NCI-H446 treated with DMSO at 0.1 percent for 48 hours (cell line): Measurements from ENCODE around the gene MINPP1.
"Not testable (repeated sequence)": the region's sequence is repeated elsewhere in the genome, so short reads cannot be mapped to it uniquely, and the experiment has no call there.

Experiments used
- DNase-seq: peaks from one replicate; lab custom pipeline; 2025; lab: John Stamatoyannopoulos, UW

MINPP1 gene, protein sequence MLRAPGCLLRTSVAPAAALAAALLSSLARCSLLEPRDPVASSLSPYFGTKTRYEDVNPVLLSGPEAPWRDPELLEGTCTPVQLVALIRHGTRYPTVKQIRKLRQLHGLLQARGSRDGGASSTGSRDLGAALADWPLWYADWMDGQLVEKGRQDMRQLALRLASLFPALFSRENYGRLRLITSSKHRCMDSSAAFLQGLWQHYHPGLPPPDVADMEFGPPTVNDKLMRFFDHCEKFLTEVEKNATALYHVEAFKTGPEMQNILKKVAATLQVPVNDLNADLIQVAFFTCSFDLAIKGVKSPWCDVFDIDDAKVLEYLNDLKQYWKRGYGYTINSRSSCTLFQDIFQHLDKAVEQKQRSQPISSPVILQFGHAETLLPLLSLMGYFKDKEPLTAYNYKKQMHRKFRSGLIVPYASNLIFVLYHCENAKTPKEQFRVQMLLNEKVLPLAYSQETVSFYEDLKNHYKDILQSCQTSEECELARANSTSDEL

DNA sequence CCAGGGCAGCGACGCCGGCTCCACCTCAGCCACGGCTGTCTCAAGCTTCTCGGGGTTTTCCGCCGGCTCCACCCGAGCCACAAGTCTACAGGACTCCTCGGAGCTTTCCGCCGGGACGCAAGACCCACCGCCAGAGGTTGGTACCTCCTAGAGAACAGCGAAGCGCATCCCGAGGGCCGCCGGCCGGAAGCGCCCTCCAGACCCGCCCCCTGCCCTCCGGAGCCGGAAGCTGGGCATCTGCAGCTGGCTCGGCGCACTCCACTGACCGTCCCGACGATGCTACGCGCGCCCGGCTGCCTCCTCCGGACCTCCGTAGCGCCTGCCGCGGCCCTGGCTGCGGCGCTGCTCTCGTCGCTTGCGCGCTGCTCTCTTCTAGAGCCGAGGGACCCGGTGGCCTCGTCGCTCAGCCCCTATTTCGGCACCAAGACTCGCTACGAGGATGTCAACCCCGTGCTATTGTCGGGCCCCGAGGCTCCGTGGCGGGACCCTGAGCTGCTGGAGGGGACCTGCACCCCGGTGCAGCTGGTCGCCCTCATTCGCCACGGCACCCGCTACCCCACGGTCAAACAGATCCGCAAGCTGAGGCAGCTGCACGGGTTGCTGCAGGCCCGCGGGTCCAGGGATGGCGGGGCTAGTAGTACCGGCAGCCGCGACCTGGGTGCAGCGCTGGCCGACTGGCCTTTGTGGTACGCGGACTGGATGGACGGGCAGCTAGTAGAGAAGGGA, at the start of gene MINPP1:
Gene MINPP1, plus strand, starts transcription at position 254 of the 726 bp plus-strand sequence. Its CDS starts 23 bp downstream, at position 277.
- peak; percentile 5 for DNase-seq

DNA sequence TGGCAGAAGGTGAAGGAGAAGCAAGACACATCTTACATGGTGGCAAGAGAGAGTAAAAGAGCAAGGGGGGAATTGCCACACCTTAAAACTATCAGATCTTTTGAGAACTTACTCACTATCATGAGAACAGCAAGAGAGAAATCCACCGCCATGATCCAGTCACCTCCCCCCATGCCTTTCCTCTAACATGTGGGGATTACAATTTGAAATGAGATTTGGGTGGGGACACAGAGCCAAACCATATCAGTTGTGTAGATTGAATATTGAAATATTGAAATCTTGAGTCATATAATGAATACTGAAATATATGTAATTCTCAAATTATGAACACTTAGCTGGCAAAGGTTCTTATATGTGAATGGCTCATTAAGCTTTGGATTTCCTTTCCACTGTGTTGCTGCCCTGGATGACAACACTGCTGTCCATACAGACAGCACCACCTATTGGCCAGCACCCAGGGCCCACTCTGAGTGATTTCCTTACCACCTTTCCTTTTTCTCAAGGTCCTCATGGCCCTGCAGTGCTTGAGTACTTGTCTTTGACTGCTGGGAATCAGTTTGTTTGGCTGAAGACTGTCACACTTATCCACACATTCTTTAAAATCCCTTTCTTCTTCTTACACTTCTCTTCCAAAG, 48.0 kb upstream of the MINPP1 start:
- not testable (repeated sequence) for DNase-seq

DNA sequence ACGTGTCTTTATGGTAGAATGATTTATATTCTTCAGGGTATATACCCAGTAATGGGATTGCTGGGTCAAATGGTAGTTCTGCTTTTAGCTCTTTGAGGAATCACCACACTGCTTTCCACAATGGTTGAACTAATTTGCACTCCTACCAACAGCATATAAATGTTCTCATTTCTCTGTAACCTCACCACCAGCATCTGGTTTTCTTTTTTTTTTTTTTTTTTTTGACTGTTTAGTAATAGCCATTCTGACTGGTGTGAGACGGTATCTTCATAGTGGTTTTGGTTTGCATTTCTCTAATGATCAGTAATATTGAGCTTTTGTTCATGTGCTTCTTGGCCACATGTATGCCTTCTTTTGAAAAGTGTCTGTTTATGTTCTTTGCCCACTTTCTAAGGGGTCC, 42.9 kb upstream of the MINPP1 start:
- DNase-seq = not testable (repeated sequence)

GRCh38 chr10:87466849-87467248, 37.8 kb upstream of the MINPP1 start:
- DNase-seq = not testable (repeated sequence)

GRCh38 chr10:87488733-87489132, 16.0 kb upstream of the MINPP1 start:
- DNase-seq = not testable (repeated sequence)

GRCh38 chr10:87490285-87490684, 14.4 kb upstream of the MINPP1 start:
- not testable (repeated sequence) for DNase-seq

- not testable (repeated sequence) for DNase-seq
These were observed 12.2 kb upstream of the MINPP1 start for GRCh38 chr10:87492450-87492849.

DNA sequence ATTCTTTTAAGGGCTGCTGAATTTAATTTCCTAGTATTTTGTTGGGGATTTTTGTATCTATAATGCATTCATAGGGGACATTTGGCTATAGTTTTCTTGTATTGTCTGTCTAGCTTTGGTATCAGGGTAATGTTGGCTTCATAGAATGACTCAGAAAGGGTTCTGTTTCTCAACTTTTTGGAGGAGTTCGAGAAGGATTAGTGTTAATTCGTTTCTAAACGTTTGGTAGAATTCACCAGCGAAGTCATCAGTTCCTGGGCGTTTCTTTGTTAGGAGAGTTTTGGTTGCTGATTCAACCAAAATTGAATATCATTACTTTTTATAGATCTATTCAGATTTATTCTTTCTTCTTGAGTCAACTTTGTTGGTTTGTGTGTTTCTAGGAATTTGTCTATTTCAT, 9.2 kb upstream of the MINPP1 start:
- not testable (repeated sequence) for DNase-seq

GRCh38 chr10:87497386-87497785, 7.3 kb upstream of the MINPP1 start:
- DNase-seq = not testable (repeated sequence)

DNA sequence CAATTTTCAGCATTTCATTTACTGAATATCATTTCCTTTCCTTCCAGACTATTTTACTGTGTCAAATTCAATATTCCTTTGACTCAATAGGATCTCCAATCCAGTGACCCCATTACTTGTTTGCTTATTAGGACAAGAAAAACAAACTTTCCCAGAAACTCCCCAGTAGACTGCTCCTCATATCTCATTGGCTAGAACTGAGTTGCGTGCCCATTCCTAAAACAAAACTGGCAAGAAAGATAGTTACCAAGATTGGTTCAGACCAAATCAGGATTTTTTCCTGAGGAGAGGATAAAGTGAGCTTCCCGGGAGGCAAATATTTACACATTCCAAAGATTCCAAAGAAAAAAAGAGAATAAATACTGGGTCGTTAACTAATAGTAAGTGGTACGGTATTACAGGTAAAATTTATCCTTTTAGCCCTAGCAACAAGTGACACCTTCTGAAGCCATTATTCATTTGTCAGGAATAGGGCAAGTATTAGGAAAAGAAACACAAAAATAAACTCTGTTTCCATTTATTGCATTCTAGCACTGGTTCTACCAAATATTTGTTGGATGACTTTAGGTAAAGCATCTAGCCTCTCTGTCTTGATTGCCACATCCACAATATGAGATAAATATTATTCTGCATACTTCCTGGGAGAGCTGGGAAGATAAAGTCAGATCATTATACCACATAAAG, 6.4 kb upstream of the MINPP1 start:
- not testable (repeated sequence) for DNase-seq

DNA sequence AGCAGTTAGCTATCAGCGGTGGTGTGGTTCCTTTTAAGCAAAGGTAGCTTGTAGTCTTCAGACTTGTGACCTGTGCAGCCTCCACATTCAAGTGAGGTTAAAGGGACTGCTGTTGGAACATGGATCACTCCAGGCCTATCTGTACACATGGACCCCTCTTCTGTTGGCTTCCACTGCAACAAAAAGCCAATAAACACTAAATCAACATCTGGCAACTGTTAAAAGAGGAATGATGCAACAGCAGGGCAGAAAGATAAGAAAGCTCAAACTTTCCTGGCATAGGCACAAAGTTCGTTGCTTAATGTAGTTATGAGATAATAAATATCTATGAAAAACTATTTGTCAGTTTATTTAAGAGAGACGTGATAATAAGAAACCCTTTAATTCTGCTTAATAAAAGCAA, 4.0 kb upstream of the MINPP1 start:
- DNase-seq = no peak

- no peak for DNase-seq
These were observed 1.3 kb upstream of the MINPP1 start for GRCh38 chr10:87503401-87503800.

GRCh38 chr10:87503886-87504285, 807 bp upstream of the MINPP1 start:
- DNase-seq = no peak

DNA sequence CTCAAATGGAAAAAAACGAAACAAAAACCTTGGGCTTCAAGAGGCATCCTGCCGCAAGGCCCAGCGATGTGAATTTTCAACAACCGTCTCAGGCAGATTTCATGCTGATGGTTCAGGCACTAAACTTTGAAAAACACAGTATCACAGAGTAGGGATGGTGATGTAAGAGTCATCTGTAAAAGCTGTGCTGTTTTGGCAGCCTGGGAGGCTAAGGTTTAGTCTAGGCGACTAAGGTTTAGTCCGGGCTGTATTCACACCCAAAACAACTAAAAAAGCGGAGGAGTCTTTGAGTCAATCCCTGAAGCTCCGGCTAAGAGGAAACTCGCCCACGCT, 420 bp upstream of the MINPP1 start:
- DNase-seq = no peak

- no peak for DNase-seq
These were observed 846 bp downstream of the MINPP1 start for GRCh38 chr10:87505366-87506111.

GRCh38 chr10:87506956-87507355, 2.3 kb downstream of the MINPP1 start:
- DNase-seq = no peak

DNA sequence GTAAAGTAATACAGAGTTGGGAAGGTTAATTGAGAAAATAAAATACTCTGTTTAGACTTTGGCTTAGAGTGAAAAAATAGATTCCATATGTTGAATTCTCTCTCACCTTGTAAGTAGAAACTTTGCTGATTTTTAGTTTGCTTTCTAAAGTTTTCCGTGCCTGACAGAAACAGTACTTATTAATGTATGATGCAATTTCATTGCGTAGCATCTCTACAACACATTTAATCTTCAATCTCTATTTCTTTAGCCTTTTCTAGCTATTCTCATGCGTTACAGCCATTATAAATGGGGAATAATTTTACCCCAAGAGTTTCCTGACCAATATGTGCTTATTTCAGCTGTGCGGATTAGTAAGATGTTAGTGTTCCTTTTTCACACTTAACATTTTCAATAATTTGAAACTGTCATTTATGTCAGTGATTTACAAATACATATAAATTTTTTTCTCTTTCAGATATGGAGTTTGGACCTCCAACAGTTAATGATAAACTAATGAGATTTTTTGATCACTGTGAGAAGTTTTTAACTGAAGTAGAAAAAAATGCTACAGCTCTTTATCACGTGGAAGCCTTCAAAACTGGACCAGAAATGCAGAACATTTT, 3.3 kb downstream of the MINPP1 start:
- DNase-seq = no peak

- no peak for DNase-seq
These were observed 4.1 kb downstream of the MINPP1 start for GRCh38 chr10:87508837-87509236.

- no peak for DNase-seq
These were observed 5.3 kb downstream of the MINPP1 start for GRCh38 chr10:87510025-87510424.

GRCh38 chr10:87511526-87511925, 6.8 kb downstream of the MINPP1 start:
- no peak for DNase-seq

DNA sequence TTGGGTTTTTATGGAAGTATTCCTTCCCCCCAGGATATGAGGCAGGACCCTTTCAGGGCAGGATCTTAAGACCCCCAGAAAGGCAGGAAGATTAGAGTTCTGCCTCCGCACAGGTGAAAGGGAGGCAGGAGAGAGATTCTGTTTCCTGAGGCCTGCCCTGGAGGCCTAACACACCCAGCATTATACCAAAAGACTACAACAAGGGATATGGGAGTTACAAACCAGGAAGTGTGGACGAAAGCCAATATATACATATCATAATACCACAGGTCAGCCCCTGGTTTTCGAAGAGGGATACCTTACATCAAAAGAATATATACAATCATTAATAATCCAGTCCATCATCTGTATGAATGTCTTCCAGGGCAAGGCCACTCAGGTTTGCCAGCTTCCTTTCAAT, 14.2 kb downstream of the MINPP1 start:
- no peak for DNase-seq
